Brain pericyte (primary cell): ENCODE measurements around the gene IL17F.

Experiments
- DNase-seq: peaks from one replicate; pipeline ENCODE4 v3.0.0-alpha.2; 2012; ENCODE audit warnings: low read depth, low spot score

Gene IL17F

GRCh38 chr6:52190409-52190808, 53.9 kb downstream of the IL17F start:
- DNase-seq = no peak

- no peak for DNase-seq
Measured at GRCh38 chr6:52189974-52190373, 54.3 kb downstream of the IL17F start.

GRCh38 chr6:52187098-52187497, 57.2 kb downstream of the IL17F start:
- no peak for DNase-seq
